PC-3 (cell line): ENCODE measurements around the gene MGA. TPM values are rescaled to one million over a fixed set of nuclear protein-coding genes. Genes with fewer than 3 reads are reported as not detected.
A peak's percentile ranks its signal among the peaks of the same experiment; 100 is the strongest.

Experiments used
- ATAC-seq: fragments of 200-7000 bp; cut with Tn5 transposase; 2 replicates; pipeline ENCODE4 v1.9.1; 2020; ENCODE audit warnings: mild to moderate bottlenecking, moderate library complexity
- BruUV-seq: library from RNA; stranded (reverse); fragments of 400-500 nt; replicated peaks from 2 replicates; lab custom pipeline; 2021; lab: Mats Ljungman, UMichigan
- CTCF ChIA-PET: fragments of 300-600 bp; sonication (Branson Sonifier 250); formaldehyde crosslinking; loops from one replicate; lab custom pipeline; 2022; ENCODE audit warnings: antibody characterized with exemption; lab: Charles Lee
- POLR2A ChIA-PET: fragments of 300-600 bp; sonication (Branson Sonifier 250); formaldehyde crosslinking; loops from one replicate; lab custom pipeline; 2022; ENCODE audit warnings: antibody characterized with exemption; ENCODE audit not compliant: unreplicated experiment; lab: Charles Lee
- DNase-seq: peaks from one replicate; pipeline ENCODE4 v3.0.0-alpha.2; 2015
- H2AFZ ChIP-seq: fragments of 300-600 bp; sonication (generic); 2 replicates; pipeline ENCODE4 v1.6.0; 2016; ENCODE audit warnings: antibody characterized with exemption, low read length
- H3F3A ChIP-seq: fragments of 300-600 bp; sonication (generic); one replicate; pipeline ENCODE4 v1.6.0; 2017; ENCODE audit warnings: antibody characterized with exemption, low read length, control low read depth, mild to moderate bottlenecking; ENCODE audit not compliant: unreplicated experiment
- H3K27ac ChIP-seq: fragments of 300-600 bp; sonication (generic); 2 replicates; pipeline ENCODE4 v1.5.1; 2016; ENCODE audit warnings: mild to moderate bottlenecking, low read length
- H3K27me3 ChIP-seq: fragments of 300-600 bp; sonication (generic); 2 replicates; pipeline ENCODE4 v1.6.1; 2016; ENCODE audit warnings: low read length, mixed read lengths
- H3K36me3 ChIP-seq: fragments of 300-600 bp; sonication (generic); 2 replicates; pipeline ENCODE4 v1.6.1; 2016; ENCODE audit warnings: low read depth, mixed run types, low read length, mixed read lengths
- H3K4me1 ChIP-seq: fragments of 300-600 bp; sonication (generic); 2 replicates; pipeline ENCODE4 v1.5.1; 2016; ENCODE audit warnings: low read length; ENCODE audit not compliant: insufficient read depth
- H3K4me2 ChIP-seq: fragments of 300-600 bp; sonication (generic); 2 replicates; pipeline ENCODE4 v1.6.0; 2016; ENCODE audit warnings: low read length
- H3K4me3 ChIP-seq: fragments of 300-600 bp; sonication (generic); 2 replicates; pipeline ENCODE4 v1.5.1; 2016; ENCODE audit warnings: mild to moderate bottlenecking, low read length, mixed read lengths
- H3K79me2 ChIP-seq: fragments of 300-600 bp; sonication (generic); 2 replicates; pipeline ENCODE4 v1.6.1; 2017; ENCODE audit warnings: low read length, mixed read lengths
- H3K9ac ChIP-seq: fragments of 300-600 bp; sonication (generic); 2 replicates; pipeline ENCODE4 v1.6.0; 2016; ENCODE audit warnings: mild to moderate bottlenecking, low read length
- H3K9me2 ChIP-seq: fragments of 300-600 bp; sonication (generic); replicated peaks from 2 replicates; pipeline ENCODE4 v1.6.1; 2016; ENCODE audit warnings: mixed run types, low read length, mixed read lengths
- H3K9me3 ChIP-seq: fragments of 300-600 bp; sonication (generic); 2 replicates; pipeline ENCODE4 v1.6.1; 2016; ENCODE audit warnings: low read length, mixed read lengths
- H4K20me1 ChIP-seq: fragments of 300-600 bp; sonication (generic); 2 replicates; pipeline ENCODE4 v1.6.1; 2016; ENCODE audit warnings: low read length, mixed read lengths
- CTCF ChIP-seq: fragments of 300-600 bp; sonication (generic); conservative IDR thresholded peaks from 2 replicates; pipeline ENCODE4 v1.5.1; 2017; ENCODE audit warnings: antibody characterized with exemption, low read depth, mild to moderate bottlenecking, low read length
- EZH2 ChIP-seq: fragments of 300-600 bp; sonication (generic); IDR thresholded peaks from one replicate; pipeline ENCODE4 v1.6.1; 2017; ENCODE audit warnings: antibody characterized with exemption, mild to moderate bottlenecking, low read length; ENCODE audit not compliant: unreplicated experiment
- EZH2phosphoT487 ChIP-seq: fragments of 300-600 bp; sonication (generic); IDR thresholded peaks from 2 replicates; pipeline ENCODE4 v1.6.1; 2018; ENCODE audit warnings: mild to moderate bottlenecking, antibody characterized with exemption, low read length, borderline replicate concordance
- intact Hi-C: fragments of 100-400 bp; cut with micrococcal nuclease; formaldehyde crosslinking; loops from 2 replicates; pipeline ENCODE4 v1.9.0; 2023
- total RNA-seq: library from RNA; depleted of rRNA; stranded (reverse); fragments of >200 nt; gene quantifications from 2 replicates; pipeline ENCODE4 v1.2.3, GENCODE V29; 2014

The MGA gene
- total RNA-seq, 1 experiment from 2014 or later, result 21.2 TPM

- BruUV-seq, result no TSS peak
- H3F3A ChIP-seq, result no peaks in the 10 kb centered on the region
- H3K36me3 ChIP-seq, result 0 out of 2 replicates have a peak, but pooled peaks cover 4% of the 10 kb centered on the region
- peaks cover 92% of the 10 kb centered on the region for H3K79me2 ChIP-seq
- no peaks in the 10 kb centered on the region for H3K9me2 ChIP-seq
- H2AFZ ChIP-seq, result no peak overlapping the region
- H3K27ac ChIP-seq, result no peak overlapping the region
- no peak for ATAC-seq
- no peak for TF ChIP-seq CTCF
- no peak for TF ChIP-seq EZH2
- no peak for TF ChIP-seq EZH2phosphoT487
- H3K27me3 ChIP-seq, result no peaks in the 10 kb centered on the region
- DNase-seq, result no peak
- no peaks in the 10 kb centered on the region for H3K9me3 ChIP-seq
- H3K9ac ChIP-seq, result no peak overlapping the region
- peaks cover 53% of the 10 kb centered on the region for H3K4me1 ChIP-seq
- 0 out of 2 replicates have a peak overlapping the region, but pooled peaks have one; percentile 3 for H3K4me2 ChIP-seq
- intact Hi-C loops, result loop anchor here (1.0 kb wide), 1 partner anchor 23 kb away; no protein-coding TSS in a partner anchor
- no peak overlapping the region for H3K4me3 ChIP-seq
- ChIA-PET POLR2A (no interaction called here), CTCF (no interaction called here)
- H4K20me1 ChIP-seq, result 0 out of 2 replicates have a peak, but pooled peaks cover 4% of the 10 kb centered on the region
Observed at GRCh38 chr15:41779662-41780157, 119.5 kb downstream of the MGA start.

DNA sequence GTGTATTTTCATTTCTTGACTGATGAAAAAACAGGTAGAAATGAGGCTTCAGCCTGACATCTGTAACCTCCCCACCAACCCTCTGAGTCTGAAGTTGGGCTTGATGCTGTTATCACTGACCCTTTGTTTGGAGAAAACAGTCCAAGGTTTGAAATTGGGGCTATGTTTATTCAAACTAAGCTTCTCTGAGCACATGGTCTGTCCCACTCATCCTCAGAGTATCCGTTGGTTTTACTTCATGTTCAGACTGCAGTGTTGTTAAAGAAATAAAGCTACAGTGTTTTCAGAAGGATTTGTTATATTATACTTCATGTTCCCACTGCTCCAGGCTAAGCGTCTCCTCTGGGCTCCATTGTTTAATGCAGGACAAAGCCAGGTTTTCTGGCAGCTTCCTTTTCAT, 120.1 kb downstream of the MGA start:
- ATAC-seq (no peak), DNase-seq (no peak)
- intact Hi-C loops, result loop anchor here (1.0 kb wide), 1 partner anchor 22 kb away; no protein-coding TSS in a partner anchor
- ChIA-PET POLR2A (no interaction called here), CTCF (no interaction called here)
- H3K79me2 ChIP-seq, result peaks cover 92% of the 10 kb centered on the region
- 0 out of 2 replicates have a peak, but pooled peaks cover 4% of the 10 kb centered on the region for H4K20me1 ChIP-seq
- no peak overlapping the region for H3K27ac ChIP-seq
- no TSS peak for BruUV-seq
- no peak overlapping the region for H3K4me3 ChIP-seq
- H3K4me2 ChIP-seq, result peak overlapping the region; percentile 3; the same call in 1 of the 2 replicates
- no peak overlapping the region for H2AFZ ChIP-seq
- no peak overlapping the region for H3K9ac ChIP-seq
- no peaks in the 10 kb centered on the region for H3K9me3 ChIP-seq
- H3F3A ChIP-seq, result no peaks in the 10 kb centered on the region
- H3K9me2 ChIP-seq, result no peaks in the 10 kb centered on the region
- 0 out of 2 replicates have a peak, but pooled peaks cover 4% of the 10 kb centered on the region for H3K36me3 ChIP-seq
- TF ChIP-seq EZH2phosphoT487, result no peak
- no peak for TF ChIP-seq EZH2
- no peak for TF ChIP-seq CTCF
- no peaks in the 10 kb centered on the region for H3K27me3 ChIP-seq
- H3K4me1 ChIP-seq, result peaks cover 48% of the 10 kb centered on the region

DNA sequence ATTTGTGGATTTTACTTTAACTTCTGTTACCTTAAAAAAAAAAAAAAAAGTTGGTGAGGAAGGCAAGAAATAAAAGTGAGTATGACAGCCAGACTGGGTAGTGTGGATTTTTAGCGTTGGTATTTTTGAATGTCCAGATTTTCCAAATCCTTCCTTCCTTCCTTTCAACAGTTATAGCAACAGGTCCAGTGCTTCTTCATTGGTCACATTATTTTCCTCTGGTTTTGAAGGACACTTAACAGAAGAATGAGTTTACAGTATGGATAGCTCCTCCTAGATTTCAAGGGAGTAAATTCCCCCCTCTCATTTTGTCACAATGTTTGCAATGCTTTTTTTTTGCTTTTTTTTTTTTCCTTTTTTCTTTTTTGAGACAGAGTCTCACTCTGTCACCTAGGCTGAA, 120.5 kb downstream of the MGA start:
- Histone ChIP-seq H4K20me1 (0 out of 2 replicates have a peak, but pooled peaks cover 4% of the 10 kb centered on the region), H3K36me3 (0 out of 2 replicates have a peak, but pooled peaks cover 4% of the 10 kb centered on the region), H3K4me1 (peaks cover 44% of the 10 kb centered on the region), H3K9ac (no peak overlapping the region), H3K4me2 (no peak overlapping the region), H3K4me3 (no peak overlapping the region), H3K27ac (no peak overlapping the region), H3K9me2 (no peaks in the 10 kb centered on the region), H2AFZ (no peak overlapping the region), H3K9me3 (no peaks in the 10 kb centered on the region), H3K79me2 (peaks cover 92% of the 10 kb centered on the region), H3F3A (no peaks in the 10 kb centered on the region), H3K27me3 (no peaks in the 10 kb centered on the region)
- TF ChIP-seq EZH2 (no peak), EZH2phosphoT487 (no peak), CTCF (no peak)
- ATAC-seq, result no peak
- no peak for DNase-seq
- POLR2A ChIA-PET, result no interaction called here
- BruUV-seq, result no TSS peak
- CTCF ChIA-PET, result no interaction called here
- intact Hi-C loops, result loop anchor here (1.0 kb wide), 1 partner anchor 22 kb away; no protein-coding TSS in a partner anchor
